DOHH2 (cell line): ENCODE results near the gene PHYH.

Experiments used
- EZH2phosphoT487 ChIP-seq: fragments of 200-600 bp; sonication (generic); IDR thresholded peaks from 2 replicates; pipeline ENCODE4 v1.6.1; 2017; ENCODE audit warnings: borderline replicate concordance, mild to moderate bottlenecking, antibody characterized with exemption, low read length, moderate library complexity, mixed read lengths
- TF ChIP-seq, protein P1 (sequence below): fragments of 200-600 bp; sonication (generic); IDR thresholded peaks from one replicate; pipeline ENCODE4 v1.5.1; 2014; ENCODE audit warnings: antibody characterized with exemption, mild to moderate bottlenecking, low read depth, low read length; ENCODE audit not compliant: poor library complexity, severe bottlenecking

DNA sequence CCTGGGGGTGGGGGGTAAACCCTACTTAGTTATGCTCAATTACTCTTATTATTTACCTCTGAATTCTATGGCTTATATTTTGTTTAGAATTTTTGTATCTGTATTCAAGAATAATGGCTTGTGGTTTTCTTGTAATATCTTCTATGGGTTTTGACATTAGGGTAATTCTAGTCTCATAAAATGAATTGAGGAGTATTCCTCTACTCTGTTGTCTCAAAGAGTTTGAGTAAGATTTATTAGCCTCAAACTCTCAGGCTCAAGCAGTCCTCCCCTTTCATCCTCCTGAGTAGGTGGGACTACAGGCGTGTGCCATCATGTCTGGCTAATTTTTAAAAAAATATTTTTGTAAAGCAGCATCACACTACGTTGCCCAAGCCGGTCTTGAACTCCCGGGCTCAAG lies 46.1 kb downstream of the PHYH start:
- TF ChIP-seq, protein P1, sequence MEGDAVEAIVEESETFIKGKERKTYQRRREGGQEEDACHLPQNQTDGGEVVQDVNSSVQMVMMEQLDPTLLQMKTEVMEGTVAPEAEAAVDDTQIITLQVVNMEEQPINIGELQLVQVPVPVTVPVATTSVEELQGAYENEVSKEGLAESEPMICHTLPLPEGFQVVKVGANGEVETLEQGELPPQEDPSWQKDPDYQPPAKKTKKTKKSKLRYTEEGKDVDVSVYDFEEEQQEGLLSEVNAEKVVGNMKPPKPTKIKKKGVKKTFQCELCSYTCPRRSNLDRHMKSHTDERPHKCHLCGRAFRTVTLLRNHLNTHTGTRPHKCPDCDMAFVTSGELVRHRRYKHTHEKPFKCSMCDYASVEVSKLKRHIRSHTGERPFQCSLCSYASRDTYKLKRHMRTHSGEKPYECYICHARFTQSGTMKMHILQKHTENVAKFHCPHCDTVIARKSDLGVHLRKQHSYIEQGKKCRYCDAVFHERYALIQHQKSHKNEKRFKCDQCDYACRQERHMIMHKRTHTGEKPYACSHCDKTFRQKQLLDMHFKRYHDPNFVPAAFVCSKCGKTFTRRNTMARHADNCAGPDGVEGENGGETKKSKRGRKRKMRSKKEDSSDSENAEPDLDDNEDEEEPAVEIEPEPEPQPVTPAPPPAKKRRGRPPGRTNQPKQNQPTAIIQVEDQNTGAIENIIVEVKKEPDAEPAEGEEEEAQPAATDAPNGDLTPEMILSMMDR, result no peak
- no peak for TF ChIP-seq EZH2phosphoT487
